Measurements from ENCODE around the gene ATF4.

DNA sequence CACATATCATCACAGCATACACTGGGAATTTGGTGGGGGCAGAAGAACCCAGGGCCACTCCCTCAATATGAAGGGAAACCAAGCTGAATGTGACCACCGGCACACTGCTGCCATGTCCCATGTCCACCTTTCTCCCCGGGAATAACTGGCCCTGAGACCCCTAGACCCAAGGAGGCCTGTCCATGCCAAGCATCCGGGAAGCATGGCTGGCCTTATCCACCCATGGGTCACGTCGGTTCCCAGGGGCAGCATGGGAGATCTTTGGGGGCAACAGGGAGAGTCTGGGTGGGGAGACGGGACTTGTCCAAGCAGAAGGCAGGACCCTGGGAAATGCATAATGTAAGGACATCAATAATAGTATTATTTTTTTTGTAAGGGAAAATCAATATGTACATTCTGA lies 28.7 kb upstream of the ATF4 start:
- TF ChIP-seq TARDBP (IDR thresholded peaks at IDR 0.05), result no peak
- no peak for TF ChIP-seq CTBP1 (IDR thresholded peaks at IDR 0.05; ENCODE audit: borderline replicate concordance)
- no peak for TF ChIP-seq SP1 (IDR thresholded peaks at IDR 0.05)
- no peak for TF ChIP-seq HDGF (IDR thresholded peaks at IDR 0.05; ENCODE audit: borderline replicate concordance)
- no peak for TF ChIP-seq SUZ12 (IDR thresholded peaks at IDR 0.05)
- TF ChIP-seq, protein P1, sequence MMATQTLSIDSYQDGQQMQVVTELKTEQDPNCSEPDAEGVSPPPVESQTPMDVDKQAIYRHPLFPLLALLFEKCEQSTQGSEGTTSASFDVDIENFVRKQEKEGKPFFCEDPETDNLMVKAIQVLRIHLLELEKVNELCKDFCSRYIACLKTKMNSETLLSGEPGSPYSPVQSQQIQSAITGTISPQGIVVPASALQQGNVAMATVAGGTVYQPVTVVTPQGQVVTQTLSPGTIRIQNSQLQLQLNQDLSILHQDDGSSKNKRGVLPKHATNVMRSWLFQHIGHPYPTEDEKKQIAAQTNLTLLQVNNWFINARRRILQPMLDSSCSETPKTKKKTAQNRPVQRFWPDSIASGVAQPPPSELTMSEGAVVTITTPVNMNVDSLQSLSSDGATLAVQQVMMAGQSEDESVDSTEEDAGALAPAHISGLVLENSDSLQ (IDR thresholded peaks at IDR 0.05), result no peak
- TF ChIP-seq FOXM1 (IDR thresholded peaks at IDR 0.05; ENCODE audit: borderline replicate concordance), result no peak
- no peak for TF ChIP-seq L3MBTL2 (conservative IDR thresholded peaks at IDR 0.05)
- TF ChIP-seq ARNT (IDR thresholded peaks at IDR 0.05), result no peak
- no peak for TF ChIP-seq ZNF384 (IDR thresholded peaks at IDR 0.05)
- no peak for TF ChIP-seq FOXK2 (IDR thresholded peaks at IDR 0.05)
